ENCODE data around the gene P2RX4.
"Not testable (repeated sequence)": the region's sequence is repeated elsewhere in the genome, so short reads cannot be mapped to it uniquely, and the experiment has no call there.

P2RX4 gene

DNA sequence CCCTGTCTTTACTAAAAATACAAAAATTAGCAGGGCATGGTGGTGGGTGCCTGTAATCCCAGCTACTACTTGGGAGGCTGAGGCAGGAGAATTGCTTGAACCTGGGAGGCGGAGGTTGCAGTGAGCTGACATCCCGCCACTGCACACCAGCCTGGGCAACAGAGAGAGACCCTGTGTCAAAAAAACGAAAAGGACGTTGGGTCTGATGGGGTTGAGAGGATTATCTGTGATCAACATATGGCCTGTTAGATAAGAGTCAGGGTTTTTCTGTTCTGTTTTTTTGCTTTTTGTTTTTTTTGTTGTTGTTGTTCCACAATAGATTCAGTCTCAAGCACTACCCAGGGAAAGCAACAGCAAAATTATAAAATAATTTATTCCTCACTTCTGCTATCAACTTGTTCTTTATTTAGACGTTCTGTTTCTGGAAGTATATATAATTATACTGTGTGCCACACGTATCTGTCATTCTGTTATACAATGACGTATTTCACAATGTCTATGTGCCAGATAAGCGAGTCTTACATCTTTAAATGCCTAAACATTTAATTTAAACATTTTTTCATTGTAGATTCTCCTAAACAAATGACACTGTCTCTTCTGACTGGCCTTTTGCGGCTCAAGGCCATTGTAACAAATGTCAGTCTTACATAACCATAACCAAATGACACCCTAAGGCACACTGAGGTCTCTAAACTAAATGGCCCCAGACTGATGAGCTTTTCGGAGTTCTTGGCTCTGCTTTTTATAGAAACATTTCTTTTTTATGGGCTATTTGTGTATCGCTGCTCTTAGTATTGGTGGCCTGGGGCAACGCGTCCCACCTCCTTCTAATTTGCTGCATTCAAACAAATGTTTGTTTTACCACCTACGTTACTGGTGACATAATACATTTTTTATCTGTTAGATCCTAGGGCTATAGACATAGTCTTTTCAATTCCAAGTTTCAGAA lies 7.2 kb upstream of the P2RX4 start:
- TF ChIP-seq, protein P1, sequence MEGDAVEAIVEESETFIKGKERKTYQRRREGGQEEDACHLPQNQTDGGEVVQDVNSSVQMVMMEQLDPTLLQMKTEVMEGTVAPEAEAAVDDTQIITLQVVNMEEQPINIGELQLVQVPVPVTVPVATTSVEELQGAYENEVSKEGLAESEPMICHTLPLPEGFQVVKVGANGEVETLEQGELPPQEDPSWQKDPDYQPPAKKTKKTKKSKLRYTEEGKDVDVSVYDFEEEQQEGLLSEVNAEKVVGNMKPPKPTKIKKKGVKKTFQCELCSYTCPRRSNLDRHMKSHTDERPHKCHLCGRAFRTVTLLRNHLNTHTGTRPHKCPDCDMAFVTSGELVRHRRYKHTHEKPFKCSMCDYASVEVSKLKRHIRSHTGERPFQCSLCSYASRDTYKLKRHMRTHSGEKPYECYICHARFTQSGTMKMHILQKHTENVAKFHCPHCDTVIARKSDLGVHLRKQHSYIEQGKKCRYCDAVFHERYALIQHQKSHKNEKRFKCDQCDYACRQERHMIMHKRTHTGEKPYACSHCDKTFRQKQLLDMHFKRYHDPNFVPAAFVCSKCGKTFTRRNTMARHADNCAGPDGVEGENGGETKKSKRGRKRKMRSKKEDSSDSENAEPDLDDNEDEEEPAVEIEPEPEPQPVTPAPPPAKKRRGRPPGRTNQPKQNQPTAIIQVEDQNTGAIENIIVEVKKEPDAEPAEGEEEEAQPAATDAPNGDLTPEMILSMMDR (conservative IDR thresholded peaks at IDR 0.05; ENCODE audit: low read depth, low read length): no peak
- DNase-seq (ENCODE audit: low read depth): no peak
- no peak overlapping the region for H3K4me3 ChIP-seq (ENCODE audit: low read length)

DNA sequence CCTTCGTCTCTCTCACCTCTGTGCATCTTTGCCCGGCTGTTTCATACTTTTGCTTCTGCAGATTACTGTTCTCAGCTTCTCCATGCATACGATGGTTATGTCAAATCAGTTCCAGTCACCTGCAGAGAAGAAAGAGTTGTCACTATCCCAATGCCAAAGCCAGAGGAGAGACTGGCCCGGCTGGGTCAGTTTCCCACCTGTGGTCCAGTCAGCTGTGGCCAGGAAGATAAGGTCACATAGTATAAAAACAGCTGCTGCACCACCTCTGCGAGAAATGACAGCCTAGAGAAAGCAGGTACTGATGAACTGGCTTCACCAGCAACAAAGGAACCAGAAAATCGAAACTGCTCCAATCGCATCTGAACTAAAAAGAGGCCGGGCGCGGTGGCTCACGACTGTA lies 6.4 kb upstream of the P2RX4 start:
- no peak overlapping the region for H3K4me3 ChIP-seq (ENCODE audit: low read length)
- TF ChIP-seq, protein P1 (conservative IDR thresholded peaks at IDR 0.05; ENCODE audit: low read depth, low read length): no peak
- no peak for DNase-seq (ENCODE audit: low read depth)

DNA sequence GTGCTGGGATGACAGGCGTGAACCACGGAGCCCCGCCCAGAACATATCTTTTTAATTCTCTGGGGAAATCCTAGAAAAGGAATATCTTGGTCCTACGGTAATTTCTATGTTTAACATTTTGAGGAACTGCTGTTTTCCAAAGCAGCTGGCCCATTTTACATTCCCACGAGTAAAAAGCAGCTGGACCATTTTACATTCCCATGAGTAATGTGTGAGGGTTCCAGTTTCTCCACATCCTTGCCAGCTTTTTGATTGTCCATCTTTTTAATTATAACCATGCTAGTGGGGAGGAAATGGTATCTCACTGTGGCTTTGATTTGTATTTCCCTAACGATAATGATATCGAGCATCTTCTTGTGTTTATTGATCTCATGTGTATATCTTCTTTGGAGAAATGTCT lies 4.4 kb upstream of the P2RX4 start:
- no peak for DNase-seq (ENCODE audit: low read depth)
- TF ChIP-seq, protein P1 (conservative IDR thresholded peaks at IDR 0.05; ENCODE audit: low read depth, low read length): no peak
- no peak overlapping the region for H3K4me3 ChIP-seq (ENCODE audit: low read length)

DNA sequence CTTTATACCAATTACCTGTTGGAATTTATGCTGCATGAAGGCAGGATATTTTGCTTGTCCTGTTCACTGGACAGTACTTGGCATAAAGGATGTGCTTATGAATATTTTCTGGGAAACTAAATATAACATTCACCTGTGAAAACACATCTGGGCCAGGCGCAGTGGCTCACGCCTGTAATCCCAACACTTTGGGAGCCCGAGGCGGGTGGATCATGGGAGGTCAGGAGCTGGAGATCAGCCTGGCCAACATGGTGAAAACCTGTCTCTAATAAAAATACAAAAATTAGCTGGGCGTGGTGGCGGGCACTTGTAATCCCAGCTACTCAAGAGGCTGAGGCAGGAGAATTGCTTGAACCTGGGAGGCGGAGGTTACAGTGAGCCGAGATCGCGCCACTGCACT lies 1.4 kb upstream of the P2RX4 start:
- H3K4me3 ChIP-seq (ENCODE audit: low read length); DNase-seq (ENCODE audit: low read depth): not testable (repeated sequence)

DNA sequence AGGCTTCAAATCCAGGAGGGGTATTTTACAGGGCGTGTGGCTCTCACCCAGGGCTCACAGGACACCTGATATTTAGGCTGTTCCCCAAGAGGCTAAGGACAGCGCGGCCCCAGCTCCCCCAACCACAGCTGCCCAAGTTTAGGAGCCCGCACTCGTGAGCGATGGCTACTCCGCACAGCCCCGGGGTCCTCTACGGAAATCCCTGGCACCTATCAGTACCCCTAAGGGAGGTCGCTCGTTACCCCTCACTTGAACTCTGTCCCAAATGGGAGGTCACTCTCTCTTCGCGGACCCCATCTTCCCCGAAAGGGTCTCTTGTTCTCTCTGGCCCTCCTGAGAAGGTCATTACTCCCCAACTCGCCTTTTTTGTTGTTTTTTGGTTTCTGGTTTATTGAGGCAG lies 708 bp upstream of the P2RX4 start:
- TF ChIP-seq, protein P1 (conservative IDR thresholded peaks at IDR 0.05; ENCODE audit: low read depth, low read length): no peak
- H3K4me3 ChIP-seq (ENCODE audit: low read length): no peak overlapping the region
- no peak for DNase-seq (ENCODE audit: low read depth)

DNA sequence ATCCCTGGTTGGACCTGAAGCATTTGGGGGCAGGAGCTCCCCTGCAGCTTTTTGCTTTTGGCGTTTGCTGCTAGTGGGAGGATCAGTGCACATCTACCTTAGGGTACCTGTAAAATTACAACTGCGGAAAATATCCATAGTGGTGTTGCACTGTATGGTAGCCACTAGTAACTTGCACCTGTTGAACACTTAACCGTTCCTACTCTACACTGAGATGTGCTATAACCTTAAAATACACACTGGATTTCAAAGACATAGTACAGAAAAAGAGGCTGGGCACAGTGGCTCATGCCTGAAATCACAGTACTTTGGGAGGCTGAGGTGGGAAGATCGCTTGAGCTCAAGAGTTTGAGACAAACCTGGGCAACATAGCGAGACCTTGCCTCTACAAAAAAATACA lies 2.9 kb downstream of the P2RX4 start:
- DNase-seq (ENCODE audit: low read depth): no peak
- TF ChIP-seq, protein P1 (conservative IDR thresholded peaks at IDR 0.05; ENCODE audit: low read depth, low read length): no peak
- H3K4me3 ChIP-seq (ENCODE audit: low read length): no peak overlapping the region

DNA sequence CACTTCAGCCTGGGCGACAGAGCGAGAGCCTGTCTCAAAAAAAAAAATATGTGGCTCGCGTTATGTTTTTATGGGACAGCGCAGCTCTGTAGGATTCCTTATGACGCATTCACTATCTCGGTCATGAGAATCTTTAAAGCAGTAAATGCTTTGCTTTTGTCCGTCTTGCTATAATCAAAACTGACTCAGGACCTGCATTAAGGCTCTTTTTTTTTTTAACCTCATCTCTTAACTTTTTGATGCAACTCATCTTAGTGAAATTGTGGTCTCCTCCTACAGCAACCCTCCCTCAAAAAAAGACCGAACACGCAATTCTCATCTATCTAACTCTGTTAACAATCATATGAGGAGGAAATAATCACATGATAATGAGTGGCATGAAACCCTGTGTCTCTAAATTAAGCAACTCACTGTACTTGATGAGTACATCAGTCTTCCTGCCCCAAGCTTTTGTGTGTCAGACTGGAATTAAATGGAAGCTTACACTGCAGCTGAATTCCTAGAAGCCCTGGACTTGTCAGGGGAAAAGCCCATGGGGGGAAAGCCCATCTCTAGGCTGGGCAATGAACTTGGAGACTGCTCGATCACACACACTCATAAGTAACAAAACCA lies 4.3 kb downstream of the P2RX4 start:
- TF ChIP-seq, protein P1 (conservative IDR thresholded peaks at IDR 0.05; ENCODE audit: low read depth, low read length): no peak
- H3K4me3 ChIP-seq (ENCODE audit: low read length): no peak overlapping the region
- DNase-seq (ENCODE audit: low read depth): no peak

Data from retinal pigment epithelial cell (primary cell).